HepG2 (cell line): ENCODE data around the gene PRKCZ. TPM values are rescaled to one million over a fixed set of nuclear protein-coding genes. Genes with fewer than 3 reads are reported as not detected.
A peak's percentile ranks its signal among the peaks of the same experiment; 100 is the strongest.

Source experiments
- DPF2 ChIP-seq: sonication (generic); formaldehyde crosslinking; IDR thresholded peaks from 2 replicates; pipeline ENCODE4 v1.4.0; 2020; ENCODE audit warnings: mild to moderate bottlenecking, low read depth, missing genetic modification reagents, borderline replicate concordance
- GABPB1 ChIP-seq: IDR thresholded peaks from 2 replicates; pipeline ENCODE4 v1.6.1; 2016; ENCODE audit warnings: mild to moderate bottlenecking, missing genetic modification reagents, moderate library complexity, missing compliant biosample characterization
- HDAC6 ChIP-seq: fragments of 200-600 bp; sonication (generic); IDR thresholded peaks from 2 replicates; pipeline ENCODE4 v1.7.0; 2017; ENCODE audit warnings: mild to moderate bottlenecking, antibody characterized with exemption, low read length, low read depth
- IRX3 ChIP-seq: sonication (generic); formaldehyde crosslinking; IDR thresholded peaks from 2 replicates; pipeline ENCODE4 v1.8.1; 2023; ENCODE audit warnings: mild to moderate bottlenecking, low read depth, missing genetic modification reagents, borderline replicate concordance
- ISL2 ChIP-seq: sonication (generic); formaldehyde crosslinking; IDR thresholded peaks from 2 replicates; pipeline ENCODE4 v1.5.0; 2020; ENCODE audit warnings: missing genetic modification reagents
- MED1 ChIP-seq: sonication (generic); formaldehyde crosslinking; IDR thresholded peaks from 2 replicates; pipeline ENCODE4 v1.4.0; 2020; ENCODE audit warnings: missing genetic modification reagents
- REL ChIP-seq: sonication (generic); formaldehyde crosslinking; conservative IDR thresholded peaks from 2 replicates; pipeline ENCODE4 v1.8.0; 2022; ENCODE audit warnings: mild to moderate bottlenecking, missing genetic modification reagents, moderate library complexity
- RFXAP ChIP-seq: sonication (generic); formaldehyde crosslinking; IDR thresholded peaks from 2 replicates; pipeline ENCODE4 v1.4.0; 2020; ENCODE audit warnings: missing genetic modification reagents, borderline replicate concordance
- SMAD1 ChIP-seq: sonication (generic); formaldehyde crosslinking; IDR thresholded peaks from 2 replicates; pipeline ENCODE4 v1.4.0; 2020; ENCODE audit warnings: missing genetic modification reagents, low read depth, mild to moderate bottlenecking, borderline replicate concordance
- SP2 ChIP-seq: sonication (generic); formaldehyde crosslinking; IDR thresholded peaks from 2 replicates; pipeline ENCODE4 v1.5.1; 2020; ENCODE audit warnings: mild to moderate bottlenecking, missing genetic modification reagents
- STAT5B ChIP-seq: sonication (generic); formaldehyde crosslinking; IDR thresholded peaks from 2 replicates; pipeline ENCODE4 v1.4.0; 2020; ENCODE audit warnings: missing genetic modification reagents
- TCF12 ChIP-seq, 2 experiments: fragments of 450-650 bp in 1 of 2; sonication (generic) in 1 of 2; formaldehyde crosslinking in 1 of 2; IDR thresholded peaks; 2 replicates each; pipeline versions ENCODE4 v1.6.1 to v1.8.0; 2017 to 2022; ENCODE audit warnings: antibody characterized with exemption in 1 of 2, mild to moderate bottlenecking in 1 of 2, missing genetic modification reagents in 1 of 2, moderate library complexity in 1 of 2
- YY1 ChIP-seq: IDR thresholded peaks from 2 replicates; pipeline ENCODE4 v1.6.1; 2011; ENCODE audit warnings: low read length, low read depth, moderate library complexity, mild to moderate bottlenecking; ENCODE audit not compliant: insufficient read depth, insufficient replicate concordance
- ZBTB42 ChIP-seq: sonication (generic); formaldehyde crosslinking; IDR thresholded peaks from 2 replicates; pipeline ENCODE4 v1.5.0; 2020; ENCODE audit warnings: mild to moderate bottlenecking, missing genetic modification reagents
- ZNF343 ChIP-seq: sonication (generic); formaldehyde crosslinking; IDR thresholded peaks from 2 replicates; pipeline ENCODE4 v1.4.0; 2020; ENCODE audit warnings: mild to moderate bottlenecking, missing genetic modification reagents
- ZNF556 ChIP-seq: sonication (generic); formaldehyde crosslinking; IDR thresholded peaks from 2 replicates; pipeline ENCODE4 v1.4.0; 2020; ENCODE audit warnings: mild to moderate bottlenecking, missing genetic modification reagents, borderline replicate concordance
- ZNF644 ChIP-seq: IDR thresholded peaks from 2 replicates; pipeline ENCODE4 v1.6.1; 2016; ENCODE audit warnings: low read depth
- polyA plus RNA-seq, 8 experiments: library from polyadenylated mRNA; depleted of rRNA in 3 of 8; stranded (reverse) in 7 of 8; unstranded in 1 of 8; fragments of >200 nt; fragmentation: Illumina TruSeq in 4 of 8; extraction: Trizol in 4 of 8; gene quantifications; 2 replicates each; pipeline versions ENCODE4 v1.2.1 to v1.2.3, GENCODE V29; 2011 to 2016; ENCODE audit warnings: low read depth in 4 of 8, missing spikeins in 1 of 8, mixed read lengths in 1 of 8; ENCODE audit not compliant: insufficient read depth in 1 of 8
- total RNA-seq, 5 experiments: library from RNA; depleted of rRNA; stranded (reverse); fragments of >200 nt; fragmentation: Illumina TruSeq; extraction: Trizol; gene quantifications; 2 replicates each; pipeline ENCODE4 v1.2.3, GENCODE V29; 2016; ENCODE audit warnings: low read depth in 1 of 5
- TF ChIP-seq, protein P1 (sequence below): sonication (generic); formaldehyde crosslinking; IDR thresholded peaks from 2 replicates; pipeline ENCODE4 v1.4.0; 2020; ENCODE audit warnings: mild to moderate bottlenecking, missing genetic modification reagents
- TF ChIP-seq, protein P2 (sequence below): sonication (generic); formaldehyde crosslinking; IDR thresholded peaks from 2 replicates; pipeline ENCODE4 v1.9.0; 2021; ENCODE audit warnings: missing genetic modification reagents, borderline replicate concordance
- TF ChIP-seq, protein P3 (sequence below): sonication (generic); formaldehyde crosslinking; IDR thresholded peaks from 2 replicates; pipeline ENCODE4 v1.9.0; 2021; ENCODE audit warnings: missing genetic modification reagents, mild to moderate bottlenecking, borderline replicate concordance

PRKCZ gene
- total and polyA plus RNA-seq, 2 of the 13 experiments (the other 11 are each of a cell fraction or from before 2014, with no cell fraction given), result 34.7 to 85.2 TPM

DNA sequence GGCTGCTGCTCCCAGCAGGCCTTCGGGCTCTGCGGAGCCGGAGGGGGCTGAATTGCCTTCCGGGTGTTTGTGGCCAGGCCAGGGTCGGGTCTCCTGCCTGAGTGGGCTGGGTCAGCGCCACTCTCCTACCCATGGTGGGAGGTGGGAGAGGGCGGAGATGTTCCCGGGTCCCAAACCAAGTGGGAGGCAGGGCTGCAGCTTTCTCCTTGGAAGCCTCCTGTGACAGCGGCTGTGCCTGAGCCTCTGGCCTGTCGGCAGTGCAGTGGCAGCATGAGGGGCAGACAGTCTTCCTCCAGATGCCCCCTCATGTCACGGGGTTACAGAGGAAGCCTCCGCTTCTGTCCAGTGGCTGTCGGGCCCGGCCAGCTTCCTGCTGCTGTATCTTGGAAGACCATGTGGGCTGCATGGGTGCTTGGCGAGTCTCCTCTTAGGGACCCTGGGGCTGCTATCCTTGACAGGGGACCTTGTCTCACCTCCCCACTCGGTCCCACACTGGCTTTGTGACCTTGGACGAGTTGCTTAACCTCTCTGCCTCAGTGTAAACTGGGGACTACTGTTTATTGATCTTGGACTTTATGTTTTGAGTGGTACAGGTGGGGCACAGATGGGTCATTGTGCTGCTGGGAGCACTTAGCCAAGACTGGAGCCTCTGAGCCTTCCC is 182.2 kb downstream of the PRKCZ start (continued):
- TF ChIP-seq, protein P1, sequence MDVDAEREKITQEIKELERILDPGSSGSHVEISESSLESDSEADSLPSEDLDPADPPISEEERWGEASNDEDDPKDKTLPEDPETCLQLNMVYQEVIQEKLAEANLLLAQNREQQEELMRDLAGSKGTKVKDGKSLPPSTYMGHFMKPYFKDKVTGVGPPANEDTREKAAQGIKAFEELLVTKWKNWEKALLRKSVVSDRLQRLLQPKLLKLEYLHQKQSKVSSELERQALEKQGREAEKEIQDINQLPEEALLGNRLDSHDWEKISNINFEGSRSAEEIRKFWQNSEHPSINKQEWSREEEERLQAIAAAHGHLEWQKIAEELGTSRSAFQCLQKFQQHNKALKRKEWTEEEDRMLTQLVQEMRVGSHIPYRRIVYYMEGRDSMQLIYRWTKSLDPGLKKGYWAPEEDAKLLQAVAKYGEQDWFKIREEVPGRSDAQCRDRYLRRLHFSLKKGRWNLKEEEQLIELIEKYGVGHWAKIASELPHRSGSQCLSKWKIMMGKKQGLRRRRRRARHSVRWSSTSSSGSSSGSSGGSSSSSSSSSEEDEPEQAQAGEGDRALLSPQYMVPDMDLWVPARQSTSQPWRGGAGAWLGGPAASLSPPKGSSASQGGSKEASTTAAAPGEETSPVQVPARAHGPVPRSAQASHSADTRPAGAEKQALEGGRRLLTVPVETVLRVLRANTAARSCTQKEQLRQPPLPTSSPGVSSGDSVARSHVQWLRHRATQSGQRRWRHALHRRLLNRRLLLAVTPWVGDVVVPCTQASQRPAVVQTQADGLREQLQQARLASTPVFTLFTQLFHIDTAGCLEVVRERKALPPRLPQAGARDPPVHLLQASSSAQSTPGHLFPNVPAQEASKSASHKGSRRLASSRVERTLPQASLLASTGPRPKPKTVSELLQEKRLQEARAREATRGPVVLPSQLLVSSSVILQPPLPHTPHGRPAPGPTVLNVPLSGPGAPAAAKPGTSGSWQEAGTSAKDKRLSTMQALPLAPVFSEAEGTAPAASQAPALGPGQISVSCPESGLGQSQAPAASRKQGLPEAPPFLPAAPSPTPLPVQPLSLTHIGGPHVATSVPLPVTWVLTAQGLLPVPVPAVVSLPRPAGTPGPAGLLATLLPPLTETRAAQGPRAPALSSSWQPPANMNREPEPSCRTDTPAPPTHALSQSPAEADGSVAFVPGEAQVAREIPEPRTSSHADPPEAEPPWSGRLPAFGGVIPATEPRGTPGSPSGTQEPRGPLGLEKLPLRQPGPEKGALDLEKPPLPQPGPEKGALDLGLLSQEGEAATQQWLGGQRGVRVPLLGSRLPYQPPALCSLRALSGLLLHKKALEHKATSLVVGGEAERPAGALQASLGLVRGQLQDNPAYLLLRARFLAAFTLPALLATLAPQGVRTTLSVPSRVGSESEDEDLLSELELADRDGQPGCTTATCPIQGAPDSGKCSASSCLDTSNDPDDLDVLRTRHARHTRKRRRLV (CRISPR knock-in tag), result 0 out of 2 replicates have a peak, but pooled peaks have one; percentile 25
- TF ChIP-seq, protein P2, sequence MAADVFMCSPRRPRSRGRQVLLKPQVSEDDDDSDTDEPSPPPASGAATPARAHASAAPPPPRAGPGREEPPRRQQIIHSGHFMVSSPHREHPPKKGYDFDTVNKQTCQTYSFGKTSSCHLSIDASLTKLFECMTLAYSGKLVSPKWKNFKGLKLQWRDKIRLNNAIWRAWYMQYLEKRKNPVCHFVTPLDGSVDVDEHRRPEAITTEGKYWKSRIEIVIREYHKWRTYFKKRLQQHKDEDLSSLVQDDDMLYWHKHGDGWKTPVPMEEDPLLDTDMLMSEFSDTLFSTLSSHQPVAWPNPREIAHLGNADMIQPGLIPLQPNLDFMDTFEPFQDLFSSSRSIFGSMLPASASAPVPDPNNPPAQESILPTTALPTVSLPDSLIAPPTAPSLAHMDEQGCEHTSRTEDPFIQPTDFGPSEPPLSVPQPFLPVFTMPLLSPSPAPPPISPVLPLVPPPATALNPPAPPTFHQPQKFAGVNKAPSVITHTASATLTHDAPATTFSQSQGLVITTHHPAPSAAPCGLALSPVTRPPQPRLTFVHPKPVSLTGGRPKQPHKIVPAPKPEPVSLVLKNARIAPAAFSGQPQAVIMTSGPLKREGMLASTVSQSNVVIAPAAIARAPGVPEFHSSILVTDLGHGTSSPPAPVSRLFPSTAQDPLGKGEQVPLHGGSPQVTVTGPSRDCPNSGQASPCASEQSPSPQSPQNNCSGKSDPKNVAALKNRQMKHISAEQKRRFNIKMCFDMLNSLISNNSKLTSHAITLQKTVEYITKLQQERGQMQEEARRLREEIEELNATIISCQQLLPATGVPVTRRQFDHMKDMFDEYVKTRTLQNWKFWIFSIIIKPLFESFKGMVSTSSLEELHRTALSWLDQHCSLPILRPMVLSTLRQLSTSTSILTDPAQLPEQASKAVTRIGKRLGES (CRISPR knock-in tag), result no peak
- TF ChIP-seq DPF2 (CRISPR knock-in tag) (peak; percentile 92), TCF12 (IDR thresholded peaks at IDR 0.05) (no peak), TCF12 (CRISPR knock-in tag; IDR thresholded peaks at IDR 0.05) (no peak), MED1 (CRISPR knock-in tag) (peak; percentile 69), STAT5B (CRISPR knock-in tag) (no peak), SMAD1 (CRISPR knock-in tag) (no peak), ISL2 (CRISPR knock-in tag) (peak; percentile 82), SP2 (no peak), ZNF644 (CRISPR knock-in tag) (no peak), HDAC6 (no peak), IRX3 (CRISPR knock-in tag) (no peak), REL (CRISPR knock-in tag) (no peak), ZNF343 (CRISPR knock-in tag) (peak; percentile 84; the same call in 1 of the 2 replicates), GABPB1 (CRISPR knock-in tag) (peak; percentile 34; the same call in 1 of the 2 replicates), RFXAP (no peak), ZNF556 (CRISPR knock-in tag) (0 out of 2 replicates have a peak, but pooled peaks have one; percentile 18), YY1 (no peak), ZBTB42 (CRISPR knock-in tag) (peak; percentile 80; the same call in 1 of the 2 replicates)
- TF ChIP-seq, protein P3, sequence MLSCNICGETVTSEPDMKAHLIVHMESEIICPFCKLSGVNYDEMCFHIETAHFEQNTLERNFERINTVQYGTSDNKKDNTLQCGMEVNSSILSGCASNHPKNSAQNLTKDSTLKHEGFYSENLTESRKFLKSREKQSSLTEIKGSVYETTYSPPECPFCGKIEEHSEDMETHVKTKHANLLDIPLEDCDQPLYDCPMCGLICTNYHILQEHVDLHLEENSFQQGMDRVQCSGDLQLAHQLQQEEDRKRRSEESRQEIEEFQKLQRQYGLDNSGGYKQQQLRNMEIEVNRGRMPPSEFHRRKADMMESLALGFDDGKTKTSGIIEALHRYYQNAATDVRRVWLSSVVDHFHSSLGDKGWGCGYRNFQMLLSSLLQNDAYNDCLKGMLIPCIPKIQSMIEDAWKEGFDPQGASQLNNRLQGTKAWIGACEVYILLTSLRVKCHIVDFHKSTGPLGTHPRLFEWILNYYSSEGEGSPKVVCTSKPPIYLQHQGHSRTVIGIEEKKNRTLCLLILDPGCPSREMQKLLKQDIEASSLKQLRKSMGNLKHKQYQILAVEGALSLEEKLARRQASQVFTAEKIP, result no peak
